HG03135 (cell line): Measurements from ENCODE around the gene TYW1.
"Not testable (repeated sequence)": the region's sequence is repeated elsewhere in the genome, so short reads cannot be mapped to it uniquely, and the experiment has no call there.

Experiments
- ATAC-seq: cut with Tn5 transposase; IDR thresholded peaks from one replicate; pipeline ENCODE4 v1.9.1; 2021; ENCODE audit warnings: mild to moderate bottlenecking, moderate library complexity; ENCODE audit not compliant: unreplicated experiment

The TYW1 gene

DNA sequence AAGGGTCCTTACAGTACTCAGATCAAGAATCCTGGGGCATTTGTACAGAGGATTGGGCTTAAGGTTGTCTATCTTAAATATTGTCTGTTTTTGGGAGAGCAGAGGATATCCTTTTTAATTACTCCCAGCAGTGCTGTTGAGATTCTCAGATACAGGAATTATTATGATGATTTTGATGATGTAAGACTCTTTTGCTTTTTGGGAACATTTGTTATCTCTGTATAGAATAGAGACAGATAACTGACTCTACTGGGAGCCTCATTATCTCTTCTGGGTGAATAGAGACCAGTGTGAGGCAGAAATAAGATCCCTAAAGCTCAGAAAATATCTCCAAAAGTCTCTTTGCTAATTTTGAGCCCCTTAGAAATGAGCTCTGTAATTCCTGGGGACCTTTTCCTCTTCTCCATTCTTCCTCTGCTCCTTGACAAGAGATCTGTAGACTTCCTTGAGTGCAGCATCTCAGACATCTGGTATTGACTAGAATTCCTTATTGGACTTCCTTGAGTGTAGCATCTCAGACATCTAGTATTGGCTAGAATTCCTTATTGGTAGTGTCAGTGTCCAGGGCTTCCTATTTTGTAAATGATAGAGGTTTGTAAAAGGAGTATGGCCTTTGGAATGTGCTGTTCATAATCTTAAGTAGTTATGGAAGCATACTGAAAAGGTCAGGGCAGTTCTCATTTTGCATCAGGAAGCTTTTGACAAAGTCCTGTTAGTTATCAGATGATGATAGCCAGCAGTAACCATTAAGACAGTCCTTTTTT lies 118.0 kb downstream of the TYW1 start:
- not testable (repeated sequence) for ATAC-seq

DNA sequence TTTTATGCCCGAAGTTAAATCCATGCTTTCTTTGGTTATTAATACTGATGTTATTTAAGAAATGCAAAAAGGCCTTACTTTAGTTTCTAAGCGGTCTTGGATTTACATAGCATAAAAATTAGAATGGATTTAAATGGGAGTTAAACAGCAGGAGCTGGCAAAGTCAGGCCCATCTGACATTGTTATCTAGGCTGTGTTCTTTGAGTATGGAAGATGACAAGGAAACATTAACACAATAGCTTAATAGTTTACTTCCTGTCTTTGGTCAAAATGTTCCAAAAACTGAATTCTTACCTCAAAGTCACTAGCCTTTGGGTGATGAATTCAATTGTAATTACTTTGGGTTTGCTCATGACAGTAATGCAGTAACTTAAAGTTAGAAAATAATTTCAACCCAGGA lies 123.9 kb downstream of the TYW1 start:
- ATAC-seq, result not testable (repeated sequence)

DNA sequence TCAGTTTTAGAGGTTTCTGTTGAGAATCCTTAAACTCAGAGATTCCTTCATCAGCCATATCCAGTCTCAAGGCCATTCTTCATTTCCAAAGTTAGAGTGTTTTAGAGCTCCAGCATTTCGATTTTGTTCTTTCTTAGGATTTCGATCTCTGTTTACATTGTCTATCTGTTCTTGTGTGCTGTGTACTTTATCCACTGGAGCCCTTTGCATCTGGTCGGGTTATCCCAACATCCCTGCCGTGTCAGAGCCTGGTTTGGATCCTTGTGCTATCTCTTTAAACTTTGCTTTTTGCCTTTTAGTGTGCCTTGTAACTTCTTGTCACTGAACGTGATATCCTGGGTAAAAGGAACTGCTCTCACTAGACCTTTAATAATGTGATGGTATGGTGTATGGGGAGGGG lies 131.6 kb downstream of the TYW1 start:
- not testable (repeated sequence) for ATAC-seq

DNA sequence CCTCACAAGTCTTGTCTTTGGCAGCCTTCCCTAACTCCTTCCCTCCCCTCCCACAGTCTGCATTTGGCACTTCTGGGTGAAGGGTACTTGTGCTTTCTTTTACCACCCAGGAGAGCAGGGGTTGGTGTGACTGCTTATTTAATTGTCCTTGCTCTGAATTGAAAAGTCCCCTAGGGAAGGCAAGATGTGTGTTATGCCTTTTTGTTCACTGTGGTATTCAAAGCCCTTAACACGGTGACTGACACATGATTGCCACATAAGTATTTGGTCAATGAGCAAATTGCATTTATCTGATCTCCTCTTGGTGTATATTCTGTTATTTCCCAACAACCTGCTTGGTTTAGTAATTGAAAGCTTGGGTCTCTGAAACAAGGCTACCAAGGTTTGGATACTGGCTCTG lies 134.1 kb downstream of the TYW1 start:
- ATAC-seq, result not testable (repeated sequence)

DNA sequence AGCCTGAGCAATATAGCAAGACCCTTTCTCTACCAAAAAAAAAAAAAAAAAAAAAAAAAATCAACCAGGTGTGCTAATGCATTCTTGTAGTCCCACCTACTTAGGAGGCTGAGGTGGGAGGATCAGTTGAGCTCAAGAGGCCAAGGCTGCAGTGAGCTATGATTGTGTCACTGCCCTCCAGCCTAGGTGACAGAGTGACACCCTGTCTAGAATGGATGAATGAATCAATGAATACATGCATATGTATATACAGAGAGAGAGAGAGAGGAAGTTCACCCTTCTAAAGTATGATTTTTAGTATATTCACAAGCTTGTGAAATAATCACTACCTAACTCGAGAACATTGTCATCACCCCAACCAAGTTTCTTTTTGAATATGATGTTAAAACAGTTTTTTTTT lies 138.3 kb downstream of the TYW1 start:
- not testable (repeated sequence) for ATAC-seq

DNA sequence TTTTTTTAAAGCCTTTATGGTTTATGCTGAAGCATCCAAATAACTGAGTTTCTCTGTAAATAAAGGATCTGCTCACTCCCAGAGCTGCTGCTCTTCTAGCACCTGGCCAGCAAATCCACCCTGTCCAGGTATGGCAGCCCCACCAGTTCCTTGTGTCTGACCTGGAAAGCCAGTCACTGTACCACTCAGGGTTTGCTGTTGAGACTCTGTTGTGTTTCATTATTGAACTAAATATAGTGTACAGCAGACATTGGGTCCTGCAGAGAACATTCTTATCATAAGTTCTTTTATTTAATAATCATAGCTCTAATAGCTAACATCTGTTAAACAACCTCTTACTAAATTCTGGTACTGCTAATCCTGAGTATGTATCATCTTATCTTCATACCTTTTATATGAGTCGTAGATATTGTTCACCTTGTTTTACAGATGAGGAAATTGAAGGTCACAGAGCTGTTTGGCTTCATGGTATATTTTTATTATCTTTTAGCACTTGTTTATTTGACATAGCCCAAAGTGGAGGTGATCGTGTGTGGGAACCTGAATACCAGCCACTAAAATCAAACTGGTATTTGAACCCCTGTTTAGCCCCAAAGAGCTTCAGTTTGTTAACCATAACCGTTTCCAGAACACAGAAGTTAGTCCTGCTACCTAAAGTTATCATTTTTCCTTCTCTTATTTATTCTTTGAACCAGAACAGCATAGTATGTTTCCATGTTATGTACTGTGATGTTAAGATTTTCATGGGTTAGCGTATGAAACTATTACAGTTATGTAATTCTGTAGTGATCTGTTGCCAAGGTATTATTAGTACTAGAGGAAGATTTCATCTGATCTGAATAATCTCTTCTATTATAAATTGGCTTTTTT lies 139.2 kb downstream of the TYW1 start:
- ATAC-seq, result not testable (repeated sequence)

DNA sequence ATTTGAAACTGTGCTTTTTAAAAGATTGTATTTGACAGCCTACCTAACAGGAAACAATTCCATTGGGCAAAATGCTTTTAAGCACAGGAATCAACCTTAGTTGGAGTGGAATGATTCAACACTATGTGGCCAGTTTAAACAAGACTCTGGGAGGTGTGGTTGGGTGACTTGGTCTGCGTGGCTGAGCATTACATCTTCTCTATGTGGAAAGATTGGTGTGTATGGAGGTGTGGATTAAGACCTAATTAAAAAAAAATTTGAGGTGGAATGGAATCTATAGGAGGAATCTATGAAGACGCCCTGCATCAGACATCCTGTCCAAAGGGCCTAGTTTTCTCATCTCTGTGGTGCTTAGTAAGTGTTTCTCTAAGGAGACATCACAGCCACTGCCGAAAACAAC lies 140.9 kb downstream of the TYW1 start:
- ATAC-seq, result not testable (repeated sequence)

DNA sequence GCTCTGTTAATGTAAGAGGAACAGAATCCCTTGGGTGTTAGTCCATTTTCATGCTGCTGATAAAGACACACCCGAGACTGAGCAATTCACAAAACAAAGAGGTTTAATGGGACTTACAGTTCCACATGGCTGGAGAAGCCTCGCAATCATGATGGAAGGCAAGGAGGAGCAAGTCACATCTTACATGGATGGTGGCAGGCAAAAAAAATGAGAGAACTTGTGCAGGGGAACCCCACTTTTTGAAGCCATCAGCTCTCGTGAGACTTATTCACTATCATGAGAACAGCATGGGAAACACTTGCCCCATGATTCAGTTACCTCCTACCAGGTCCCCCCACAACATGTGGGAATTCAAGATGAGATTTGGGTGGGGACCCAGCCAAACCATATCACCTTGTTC lies 143.2 kb downstream of the TYW1 start:
- not testable (repeated sequence) for ATAC-seq

DNA sequence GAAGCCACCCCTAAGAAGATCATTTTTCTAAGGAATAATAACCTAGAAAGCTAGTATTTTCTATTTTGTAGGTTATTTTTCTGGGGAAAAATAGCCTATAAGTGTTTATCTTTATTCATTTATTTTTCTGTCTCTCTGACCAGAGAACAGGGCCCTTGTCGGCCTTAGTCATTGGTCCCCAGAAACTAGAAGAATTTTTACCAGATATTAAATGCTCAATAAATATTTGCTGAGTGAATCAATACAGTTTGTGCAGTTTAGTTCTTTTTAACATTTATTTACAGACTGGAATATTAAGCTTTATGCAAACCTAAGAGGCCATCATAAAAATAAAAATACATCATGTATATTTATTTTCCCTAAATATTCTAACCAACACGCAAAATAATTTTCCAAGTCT lies 144.4 kb downstream of the TYW1 start:
- not testable (repeated sequence) for ATAC-seq

DNA sequence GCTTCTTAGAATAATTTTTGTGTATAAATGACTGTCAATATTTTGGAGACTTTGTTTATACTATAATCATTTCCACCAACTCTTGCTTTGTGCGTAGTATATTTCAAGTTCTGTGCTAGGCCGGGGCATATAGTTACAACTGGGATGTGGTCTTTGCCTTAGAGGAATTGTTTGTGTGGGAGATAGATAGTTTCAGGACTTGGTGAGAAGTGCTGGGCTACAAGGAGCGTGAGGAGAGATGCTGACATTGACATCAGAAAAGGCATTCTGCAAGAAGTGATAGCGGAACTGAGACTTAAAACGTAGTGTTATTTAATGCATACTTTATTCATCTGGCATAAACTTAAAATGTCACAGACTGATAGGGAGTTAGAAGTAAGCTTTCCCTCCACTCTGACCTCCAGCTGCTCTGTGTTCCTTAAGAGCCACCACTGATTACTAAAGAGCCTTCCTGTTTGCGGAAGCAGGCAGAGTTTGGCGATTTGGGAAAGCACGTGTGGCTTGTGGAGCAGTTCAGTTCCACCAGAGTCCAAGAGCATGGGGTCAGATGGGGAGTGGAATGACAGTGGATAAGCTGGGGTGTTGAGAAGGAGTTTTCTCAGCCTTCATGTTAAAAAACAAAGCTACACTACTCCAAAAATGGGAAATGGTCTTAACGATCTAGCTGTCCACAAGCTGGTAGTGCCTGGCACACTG lies 146.6 kb downstream of the TYW1 start:
- ATAC-seq, result not testable (repeated sequence)

DNA sequence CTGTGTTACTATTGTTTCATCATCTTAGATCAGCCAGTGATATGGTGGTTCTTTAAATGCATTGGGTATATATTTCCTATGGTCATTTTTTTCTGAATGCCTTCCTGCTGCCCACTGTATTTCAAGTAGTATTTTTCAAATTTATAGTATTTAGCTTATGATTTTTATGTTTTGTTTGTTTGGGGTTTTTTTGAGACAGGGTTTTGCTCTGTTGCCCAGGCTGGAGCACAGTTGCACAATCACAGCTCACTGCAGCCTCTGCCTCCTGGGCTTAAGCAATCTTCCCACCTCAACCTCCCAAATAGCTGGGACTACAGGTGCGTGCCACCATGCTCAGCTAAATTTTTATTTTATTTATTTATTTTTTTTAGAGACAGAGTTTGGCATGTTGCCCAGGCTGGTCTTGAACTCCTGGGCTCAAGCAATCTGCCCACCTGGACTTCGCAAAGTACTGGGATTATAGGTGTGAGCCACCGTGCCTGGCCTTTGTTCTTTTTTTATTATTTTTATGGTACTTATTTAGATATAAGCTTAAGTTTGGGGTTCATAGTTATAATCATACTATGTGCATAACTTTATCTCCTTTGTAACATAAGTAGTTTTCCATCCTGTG lies 149.1 kb downstream of the TYW1 start:
- not testable (repeated sequence) for ATAC-seq

DNA sequence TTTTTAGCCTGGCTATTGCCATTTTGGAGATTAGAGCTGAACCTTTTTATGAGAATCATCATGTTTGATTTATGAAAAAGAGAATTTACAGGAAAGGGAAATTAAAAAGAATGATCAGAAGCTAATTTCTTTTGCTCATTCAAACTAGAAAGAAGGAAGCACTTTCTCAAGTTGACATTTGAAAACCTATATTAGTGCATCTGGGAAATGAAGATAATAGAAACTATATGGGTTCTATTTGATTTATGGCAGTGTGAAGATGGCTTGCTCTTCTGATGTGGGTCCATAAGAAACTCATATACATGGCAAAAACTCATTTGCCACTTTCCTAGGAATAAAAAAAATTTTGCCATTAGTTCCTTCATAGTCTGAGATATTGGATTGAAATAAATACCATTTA lies 152.5 kb downstream of the TYW1 start:
- ATAC-seq, result not testable (repeated sequence)

DNA sequence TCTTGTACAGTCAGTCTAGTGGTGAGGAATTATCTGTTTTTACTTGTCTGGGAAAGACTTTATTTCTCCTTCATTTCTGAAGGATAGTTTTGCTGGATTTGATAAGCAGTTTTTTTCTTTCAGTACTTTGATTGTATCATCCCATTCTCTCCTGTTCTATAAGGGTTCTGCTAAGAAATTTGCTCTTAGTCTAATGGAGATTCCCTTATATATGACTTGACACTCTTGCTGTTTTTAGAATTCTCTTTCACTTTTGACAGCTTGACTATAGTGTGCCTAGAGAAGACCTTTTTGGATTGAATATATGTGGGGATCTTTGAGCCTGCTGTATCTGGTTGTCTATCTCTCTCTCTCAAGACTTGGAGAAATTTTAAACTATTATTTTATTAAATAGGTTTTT lies 157.7 kb downstream of the TYW1 start:
- not testable (repeated sequence) for ATAC-seq

DNA sequence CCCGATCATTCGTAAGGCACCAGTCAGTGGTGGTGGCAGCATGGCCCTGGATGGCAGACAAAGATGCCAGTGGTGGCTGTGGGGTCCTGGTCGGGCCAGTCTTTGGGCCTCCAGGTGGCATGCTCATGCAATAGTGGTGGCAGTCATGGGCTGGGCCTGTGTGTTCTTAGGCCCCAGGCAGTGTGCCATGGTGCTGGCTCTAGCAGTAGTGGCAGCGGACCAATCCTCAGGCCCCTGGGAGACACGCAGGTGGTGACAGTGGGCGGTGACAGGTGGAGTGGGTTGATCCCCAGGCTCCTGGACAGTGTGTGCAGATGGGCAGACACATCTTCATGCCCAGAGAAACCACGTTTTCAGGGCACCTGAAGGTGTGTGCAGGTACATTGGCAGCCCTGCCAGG lies 159.4 kb downstream of the TYW1 start:
- not testable (repeated sequence) for ATAC-seq

DNA sequence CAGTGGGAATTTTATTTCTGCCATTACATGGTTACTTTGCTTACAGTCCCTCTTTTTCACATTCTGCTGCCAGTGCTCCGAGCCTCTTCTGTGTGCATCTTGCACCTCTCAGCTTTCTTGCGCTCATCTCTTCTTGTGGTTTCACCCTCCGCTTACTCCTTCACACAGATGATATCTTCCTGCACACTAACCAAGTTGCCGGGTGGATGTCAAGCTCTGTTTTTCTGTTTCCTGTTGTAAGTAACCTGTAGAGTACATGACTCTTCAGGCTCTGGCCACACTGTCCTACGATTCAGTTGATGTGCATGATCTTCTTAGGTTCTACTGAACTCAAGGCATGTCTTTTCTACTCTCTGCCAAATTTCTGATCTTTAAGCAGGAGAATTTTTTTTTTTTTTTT lies 166.7 kb downstream of the TYW1 start:
- ATAC-seq, result peak; percentile 90

DNA sequence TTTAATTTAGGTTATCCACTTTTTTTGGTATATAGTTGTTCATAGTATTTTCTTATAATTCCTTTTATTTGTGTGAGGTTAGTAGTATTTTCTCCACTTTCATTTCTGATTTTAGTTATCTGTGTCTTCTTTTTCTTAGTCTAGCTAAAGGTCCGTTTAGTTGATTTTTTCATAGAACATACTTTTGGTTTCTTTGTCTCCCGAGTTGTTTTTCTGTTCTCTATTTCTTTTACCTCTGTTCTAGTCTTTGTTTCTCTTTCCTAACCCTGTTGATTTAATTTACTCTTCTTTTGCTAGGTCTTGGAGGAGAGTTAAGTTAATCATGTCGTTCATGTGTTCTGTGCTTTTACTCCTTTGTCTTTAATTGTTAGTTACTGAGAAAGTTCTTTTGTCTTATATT lies 174.5 kb downstream of the TYW1 start:
- ATAC-seq, result not testable (repeated sequence)

DNA sequence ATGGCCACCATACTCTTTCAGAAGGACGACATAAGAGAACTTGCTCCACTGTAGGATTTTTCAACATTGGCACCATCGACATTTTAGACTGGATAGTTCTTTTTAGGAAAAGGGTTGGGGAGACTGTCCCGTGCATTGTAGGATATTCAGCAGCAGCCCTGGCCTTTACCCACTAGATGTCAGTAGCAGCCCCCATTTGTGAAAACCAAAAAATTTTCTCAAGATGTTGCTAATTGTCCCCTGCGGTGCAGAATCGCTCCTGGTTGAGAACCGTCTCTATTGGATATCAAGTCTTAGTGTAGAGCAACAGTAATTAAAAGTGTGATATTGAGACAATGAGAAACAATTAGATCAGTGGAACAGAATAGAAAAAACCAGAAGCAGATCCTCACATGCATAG lies 180.1 kb downstream of the TYW1 start:
- not testable (repeated sequence) for ATAC-seq

DNA sequence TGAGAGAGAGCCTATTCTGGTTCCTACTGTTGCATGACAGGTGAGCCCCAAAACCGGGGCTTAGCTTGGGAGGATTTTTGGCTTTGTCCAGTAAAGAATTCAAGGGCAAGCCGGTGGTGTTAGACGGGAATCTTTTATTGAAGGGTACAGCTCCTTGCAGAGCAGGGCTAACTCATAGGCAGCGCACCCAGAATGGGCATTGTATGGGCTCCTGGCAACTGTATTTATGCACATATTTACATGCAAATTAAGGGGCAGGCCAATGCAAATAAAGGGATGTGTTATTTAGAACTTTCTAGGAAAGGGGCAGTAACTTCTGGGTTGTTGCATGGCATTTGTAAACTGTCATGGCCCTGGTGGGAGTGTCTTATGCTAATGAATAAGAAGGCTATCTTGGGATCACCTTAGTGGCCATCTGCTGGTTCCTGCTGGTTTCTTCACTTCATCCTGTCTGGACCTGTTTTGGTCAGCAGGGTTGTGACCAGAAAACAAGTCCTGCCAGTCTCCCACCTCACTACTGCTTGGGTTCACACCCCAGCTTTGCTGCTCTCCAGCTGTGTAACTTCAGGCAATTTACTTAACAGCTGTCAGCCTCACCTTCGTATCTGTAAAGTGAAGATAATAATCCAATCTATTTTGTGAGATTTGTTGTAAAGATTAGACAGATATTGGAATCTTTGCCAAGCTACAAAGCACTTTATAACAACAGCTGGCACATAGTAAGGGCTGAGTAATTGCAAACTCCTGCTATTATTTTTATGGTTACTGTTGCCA lies 182.5 kb downstream of the TYW1 start:
- ATAC-seq, result not testable (repeated sequence)

DNA sequence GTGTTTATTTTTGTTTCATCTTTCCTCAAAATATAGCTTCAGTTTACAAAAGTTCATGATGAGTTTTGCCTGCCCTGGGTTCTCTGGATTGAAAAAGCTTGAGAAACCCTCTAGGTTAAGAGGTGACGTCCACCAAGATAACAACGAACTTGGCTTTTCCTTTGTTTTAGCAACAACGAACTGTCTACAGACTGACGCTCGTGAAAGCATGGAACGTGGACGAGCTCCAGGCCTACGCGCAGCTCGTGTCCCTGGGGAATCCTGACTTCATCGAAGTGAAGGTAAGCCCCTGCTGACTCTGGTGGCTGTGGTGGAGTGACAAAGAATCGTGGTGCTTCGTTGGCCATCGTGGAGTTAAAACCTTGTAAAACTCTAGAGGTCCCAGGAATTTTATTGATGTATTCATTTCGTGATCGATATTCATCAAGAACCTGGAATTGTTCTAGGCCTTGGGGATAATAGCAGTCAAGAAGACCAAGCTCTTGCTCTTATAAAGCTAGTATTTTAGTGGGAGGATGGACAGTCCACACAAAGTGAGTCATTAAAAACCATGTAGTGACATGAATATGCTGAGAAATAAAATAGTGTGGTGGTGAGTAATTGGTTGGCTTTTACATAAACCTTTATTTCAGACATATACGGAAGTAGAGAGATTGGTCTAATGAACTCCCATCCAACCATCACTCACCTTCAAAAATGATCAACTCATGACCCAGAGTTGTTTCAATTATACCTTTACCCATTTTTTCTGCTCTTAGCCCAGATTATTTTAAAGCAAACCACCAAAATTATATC lies 186.5 kb downstream of the TYW1 start:
- not testable (repeated sequence) for ATAC-seq
